Testis (tissue), 2 donors: ENCODE measurements around the gene SLC16A6.
"Not testable (repeated sequence)": the region's sequence is repeated elsewhere in the genome, so short reads cannot be mapped to it uniquely, and the experiment has no call there.

Source experiments
- POLR2A ChIP-seq: fragments of 450-650 bp; IDR thresholded peaks from one replicate; pipeline ENCODE4 v1.6.1; 2017; ENCODE audit warnings: antibody characterized with exemption, mild to moderate bottlenecking, moderate library complexity
- TF ChIP-seq, protein P1 (sequence below), 3 experiments: fragments of 450-650 bp in 2 of 3; fragments of 200-600 bp in 1 of 3; sonication (generic) in 1 of 3; IDR thresholded peaks; one replicate each; pipeline ENCODE4 v1.5.1; 2016 to 2019; ENCODE audit warnings: antibody characterized with exemption in 3 of 3, mild to moderate bottlenecking in 2 of 3, moderate library complexity in 1 of 3

DNA sequence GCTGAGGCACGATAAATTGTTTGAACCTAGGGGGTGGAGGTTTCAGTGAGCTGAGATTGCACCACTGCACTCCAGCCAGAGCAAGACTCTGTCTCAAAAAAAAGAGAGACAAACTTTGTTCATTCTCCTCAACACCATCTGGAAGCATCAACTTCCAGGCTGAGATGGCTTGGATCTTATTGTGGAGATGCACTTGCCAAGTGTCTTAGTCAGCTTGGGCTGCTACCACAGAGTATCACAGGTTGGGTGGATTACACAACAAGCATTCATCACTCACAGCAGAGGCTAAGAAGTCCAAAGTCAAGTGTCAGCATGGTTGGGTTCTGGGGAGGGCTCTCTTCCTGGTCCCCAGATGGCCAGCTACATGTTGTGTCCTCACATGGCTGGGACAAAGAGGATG, 58.2 kb downstream of the SLC16A6 start:
- TF ChIP-seq, protein P1, sequence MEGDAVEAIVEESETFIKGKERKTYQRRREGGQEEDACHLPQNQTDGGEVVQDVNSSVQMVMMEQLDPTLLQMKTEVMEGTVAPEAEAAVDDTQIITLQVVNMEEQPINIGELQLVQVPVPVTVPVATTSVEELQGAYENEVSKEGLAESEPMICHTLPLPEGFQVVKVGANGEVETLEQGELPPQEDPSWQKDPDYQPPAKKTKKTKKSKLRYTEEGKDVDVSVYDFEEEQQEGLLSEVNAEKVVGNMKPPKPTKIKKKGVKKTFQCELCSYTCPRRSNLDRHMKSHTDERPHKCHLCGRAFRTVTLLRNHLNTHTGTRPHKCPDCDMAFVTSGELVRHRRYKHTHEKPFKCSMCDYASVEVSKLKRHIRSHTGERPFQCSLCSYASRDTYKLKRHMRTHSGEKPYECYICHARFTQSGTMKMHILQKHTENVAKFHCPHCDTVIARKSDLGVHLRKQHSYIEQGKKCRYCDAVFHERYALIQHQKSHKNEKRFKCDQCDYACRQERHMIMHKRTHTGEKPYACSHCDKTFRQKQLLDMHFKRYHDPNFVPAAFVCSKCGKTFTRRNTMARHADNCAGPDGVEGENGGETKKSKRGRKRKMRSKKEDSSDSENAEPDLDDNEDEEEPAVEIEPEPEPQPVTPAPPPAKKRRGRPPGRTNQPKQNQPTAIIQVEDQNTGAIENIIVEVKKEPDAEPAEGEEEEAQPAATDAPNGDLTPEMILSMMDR (IDR thresholded peaks at IDR 0.05) = not testable (repeated sequence)
- TF ChIP-seq POLR2A = not testable (repeated sequence)
